GM19351 (cell line): ENCODE results near the gene LAMA3.
A peak's percentile ranks its signal among the peaks of the same experiment; 100 is the strongest.

ENCODE experiments used
- ATAC-seq: cut with Tn5 transposase; IDR thresholded peaks from one replicate; pipeline ENCODE4 v1.9.1; 2021; ENCODE audit warnings: mild to moderate bottlenecking, moderate library complexity; ENCODE audit not compliant: unreplicated experiment

The LAMA3 gene

DNA sequence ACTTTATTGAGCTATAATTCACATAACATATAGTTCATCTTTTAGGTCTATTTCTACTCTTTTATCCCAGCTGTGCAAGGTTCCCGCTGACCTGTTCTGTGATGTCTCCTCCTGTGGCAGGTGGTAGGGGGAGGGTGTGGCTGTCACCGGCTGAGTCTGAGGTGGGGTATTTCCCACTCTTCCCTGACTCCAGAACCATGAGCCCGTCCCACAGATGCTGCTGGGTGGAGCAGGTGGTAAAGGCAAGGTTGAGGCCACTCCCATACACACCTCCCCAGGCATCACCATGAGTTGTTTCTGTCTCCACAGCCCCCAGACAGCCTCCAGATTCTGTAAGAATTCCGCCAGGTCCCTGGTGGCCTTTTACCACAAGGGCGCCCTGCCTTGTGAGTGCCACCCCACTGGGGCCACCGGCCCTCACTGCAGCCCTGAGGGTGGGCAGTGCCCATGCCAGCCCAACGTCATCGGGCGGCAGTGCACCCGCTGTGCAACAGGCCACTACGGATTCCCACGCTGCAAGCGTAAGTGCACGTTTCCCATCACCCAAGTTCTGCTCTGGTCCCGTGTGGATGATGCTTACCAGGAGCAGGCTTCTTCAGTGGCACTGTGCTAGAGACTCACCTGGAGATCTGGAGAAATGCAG, 156.9 kb downstream of the LAMA3 start:
- no peak for ATAC-seq

GRCh38 chr18:23847321-23847986, 158.2 kb downstream of the LAMA3 start:
- no peak for ATAC-seq

DNA sequence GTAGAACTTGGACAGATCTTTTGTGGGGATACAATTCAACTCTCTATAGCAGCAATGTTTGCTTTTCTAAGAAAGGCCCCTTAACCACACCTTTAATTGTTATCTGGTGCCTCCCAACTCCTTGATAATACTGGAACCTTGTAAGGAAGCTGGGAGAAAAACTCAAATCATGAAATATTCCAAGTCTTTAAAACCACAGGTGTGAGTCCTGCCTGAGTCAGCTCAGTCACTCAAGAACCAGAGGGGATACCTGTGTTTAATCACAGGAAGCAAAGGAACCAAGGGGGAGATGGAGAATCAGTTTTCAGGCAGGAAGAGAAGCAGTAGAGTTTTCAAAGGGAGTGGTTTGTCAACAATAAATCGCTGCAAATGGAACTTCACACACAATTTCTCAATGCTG, 159.9 kb downstream of the LAMA3 start:
- no peak for ATAC-seq

DNA sequence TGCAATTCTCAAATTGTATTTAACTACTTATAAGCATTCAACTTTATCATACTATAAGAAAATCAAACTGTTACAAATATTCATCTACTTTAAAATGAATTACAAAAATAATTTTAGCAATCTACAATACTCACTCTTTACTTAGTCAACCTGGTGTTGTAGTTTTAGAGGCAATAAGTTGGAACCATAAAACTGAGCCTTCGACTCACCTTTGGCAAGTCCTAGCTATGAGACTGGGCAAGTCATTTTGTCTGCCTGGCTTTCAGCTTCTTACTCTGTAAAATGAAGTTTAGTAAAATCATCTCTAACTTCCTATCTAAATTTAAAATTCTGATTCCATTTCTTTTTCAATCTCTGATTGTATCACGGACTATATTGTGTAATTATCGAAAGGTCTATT, 161.0 kb downstream of the LAMA3 start:
- no peak for ATAC-seq

GRCh38 chr18:23851470-23852002, 162.3 kb downstream of the LAMA3 start:
- ATAC-seq = no peak

DNA sequence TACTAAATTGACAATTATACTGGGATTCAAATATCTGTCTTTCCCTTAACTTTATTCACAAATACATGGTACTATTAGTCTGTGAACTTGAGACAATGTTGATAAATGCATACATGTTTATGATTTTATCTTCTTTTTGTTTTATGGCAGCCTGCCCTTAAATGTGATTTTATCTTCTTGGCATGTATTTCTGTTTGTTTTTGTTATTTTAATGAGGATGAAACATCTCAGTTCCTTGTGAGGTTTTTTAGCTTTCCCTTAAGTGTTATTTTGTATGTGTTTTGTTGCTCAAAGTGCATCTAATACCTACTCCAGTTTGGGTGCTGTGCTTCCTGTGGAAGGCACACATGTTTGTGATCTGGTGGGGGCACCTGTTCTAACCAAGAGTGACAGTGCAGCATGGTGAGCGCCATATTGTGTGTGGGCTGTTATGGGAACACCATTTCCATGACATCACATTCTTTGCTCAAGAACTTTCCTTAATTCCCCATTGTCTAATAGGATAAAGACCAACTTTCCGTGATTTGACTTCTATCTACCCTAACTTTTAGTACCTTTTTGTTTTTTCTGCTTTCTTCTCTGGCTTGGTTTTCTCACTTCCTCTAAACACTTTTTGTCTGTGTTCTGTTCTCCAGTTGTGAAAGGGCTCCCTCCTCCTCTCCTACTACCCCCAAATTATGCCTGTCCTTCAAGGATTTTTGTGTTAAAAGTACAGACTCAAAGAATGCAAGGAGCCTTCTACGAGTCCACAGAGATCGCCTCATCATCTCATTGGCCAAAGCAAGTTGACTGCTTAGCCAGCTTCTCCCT, 163.2 kb downstream of the LAMA3 start:
- ATAC-seq = peak; percentile 65

GRCh38 chr18:23853448-23854195, 164.4 kb downstream of the LAMA3 start:
- ATAC-seq = no peak

GRCh38 chr18:23855721-23856120, 166.5 kb downstream of the LAMA3 start:
- no peak for ATAC-seq

- ATAC-seq = no peak
Measured at GRCh38 chr18:23856466-23857163, 167.4 kb downstream of the LAMA3 start.

GRCh38 chr18:23857164-23857552, 167.9 kb downstream of the LAMA3 start:
- no peak for ATAC-seq

DNA sequence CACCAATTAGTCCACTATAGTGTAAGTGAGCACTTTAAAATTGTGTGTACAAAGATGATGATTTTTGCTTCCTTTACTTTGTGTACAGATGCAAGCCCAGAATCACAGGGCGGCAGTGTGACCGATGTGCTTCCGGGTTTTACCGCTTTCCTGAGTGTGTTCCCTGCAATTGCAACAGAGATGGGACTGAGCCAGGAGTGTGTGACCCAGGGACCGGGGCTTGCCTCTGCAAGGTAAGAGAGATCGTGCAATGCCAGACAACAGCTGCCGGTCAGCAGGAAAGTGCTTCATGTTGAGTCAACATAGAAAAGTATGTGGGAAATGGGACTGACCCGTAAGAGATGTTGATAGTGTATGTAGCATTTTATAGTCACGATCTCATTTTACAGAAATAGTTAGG, 168.5 kb downstream of the LAMA3 start:
- no peak for ATAC-seq

DNA sequence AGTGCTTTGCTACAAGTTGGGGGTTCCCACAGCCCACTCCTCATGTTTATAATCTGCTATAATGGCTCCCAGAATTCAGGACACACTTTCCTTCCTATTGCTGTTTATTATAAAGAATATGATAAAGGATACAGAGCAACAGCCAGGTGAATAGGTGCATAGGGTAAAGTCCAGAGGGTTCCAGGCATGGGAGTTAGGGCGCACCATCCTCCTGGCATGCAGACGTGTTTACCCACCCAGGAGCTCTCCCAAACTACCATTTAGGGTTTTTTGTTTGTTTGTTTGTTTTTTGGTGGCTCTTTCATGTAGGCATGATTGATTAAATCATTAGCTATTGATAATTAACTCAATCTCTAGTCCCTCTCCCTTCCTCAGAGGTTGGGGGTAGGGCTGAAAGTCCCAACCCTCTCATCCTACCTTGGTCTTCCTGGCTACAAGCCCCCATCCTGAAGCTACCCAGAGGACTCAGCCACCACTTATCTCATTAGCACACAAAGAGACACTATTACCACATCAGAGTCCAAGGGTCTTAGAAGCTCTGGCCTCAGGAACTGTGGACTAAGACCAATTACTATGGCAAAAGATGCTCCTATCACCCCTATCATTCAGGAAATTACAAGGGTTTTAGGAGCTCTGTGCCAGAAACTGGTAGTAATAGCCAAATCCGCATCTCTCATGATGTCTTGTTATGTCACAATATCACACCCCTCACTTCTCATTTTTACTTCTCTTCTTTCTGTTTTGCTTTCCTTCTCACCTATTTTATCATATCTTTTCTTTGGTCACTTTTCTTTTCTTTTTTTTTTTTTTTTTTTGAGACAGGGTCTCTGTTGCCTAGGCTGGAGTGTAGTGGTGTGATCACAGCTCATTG, 170.4 kb downstream of the LAMA3 start:
- ATAC-seq = no peak

GRCh38 chr18:23861326-23861725, 172.1 kb downstream of the LAMA3 start:
- no peak for ATAC-seq

- ATAC-seq = no peak
Measured at GRCh38 chr18:23861805-23862470, 172.7 kb downstream of the LAMA3 start.

DNA sequence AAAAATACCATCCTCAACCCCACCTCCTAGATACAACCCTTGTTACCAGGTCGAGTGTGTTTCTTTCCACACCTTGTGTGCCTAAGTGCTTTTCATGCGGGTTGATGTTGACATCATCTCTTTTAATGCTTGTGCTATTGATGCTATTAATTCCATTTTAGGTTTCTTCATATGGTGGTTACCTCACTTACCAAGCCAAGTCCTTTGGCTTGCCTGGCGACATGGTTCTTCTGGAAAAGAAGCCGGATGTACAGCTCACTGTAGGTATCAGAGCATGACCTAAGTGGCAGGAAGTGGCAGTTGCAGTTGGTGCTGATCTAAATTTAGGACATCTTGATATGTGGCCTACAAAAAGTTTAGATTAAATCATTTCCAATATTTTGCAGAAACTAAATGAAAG, 175.4 kb downstream of the LAMA3 start:
- ATAC-seq = no peak

DNA sequence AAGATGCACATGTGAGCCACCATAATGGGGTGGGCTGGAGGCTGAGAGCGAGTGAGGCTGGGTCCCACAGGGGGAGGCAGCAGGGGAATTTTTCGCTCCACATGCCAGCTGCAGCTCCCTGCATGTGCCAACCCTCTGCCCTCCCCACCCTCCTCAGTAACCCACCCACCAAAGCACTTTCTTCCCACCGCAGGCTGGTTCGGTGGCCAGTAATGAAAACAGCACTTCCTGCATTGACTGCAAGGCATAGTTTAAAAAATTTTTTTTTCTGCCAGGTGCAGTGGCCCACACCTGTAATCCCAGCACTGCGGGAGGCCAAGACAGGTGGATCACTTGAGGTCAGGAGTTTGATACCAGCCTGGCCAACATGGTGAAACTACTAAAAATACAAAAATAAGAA, 177.8 kb downstream of the LAMA3 start:
- no peak for ATAC-seq

DNA sequence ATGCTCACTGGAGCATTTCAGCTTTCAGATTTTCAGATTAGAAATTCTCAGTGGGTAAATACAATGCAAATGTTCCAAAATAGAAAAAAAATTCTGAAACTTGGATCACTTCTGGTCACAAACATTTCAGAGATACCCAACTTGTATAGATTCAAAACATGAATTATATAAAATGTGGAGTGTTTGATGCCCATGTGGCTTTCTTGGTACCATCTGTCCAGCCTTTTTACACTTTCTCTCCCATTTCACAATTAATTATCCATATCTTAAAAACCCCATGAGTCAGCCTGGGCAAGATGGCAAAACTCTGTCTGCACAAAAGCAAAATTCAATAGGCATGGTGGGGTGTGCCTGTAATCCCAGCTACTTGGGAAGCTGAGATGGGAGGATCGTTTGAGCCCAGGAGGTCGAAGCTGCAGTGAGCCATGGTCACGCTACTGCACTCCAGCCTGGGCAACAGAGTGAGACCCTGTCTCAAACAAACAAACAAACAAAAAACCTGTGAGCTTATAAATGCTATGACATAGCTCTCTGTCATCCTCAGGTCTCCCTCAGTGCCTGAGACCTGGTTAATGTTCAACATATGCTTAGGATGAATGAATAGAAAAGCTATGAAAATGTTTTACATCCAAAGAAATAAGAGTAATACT, 179.0 kb downstream of the LAMA3 start:
- ATAC-seq = no peak

DNA sequence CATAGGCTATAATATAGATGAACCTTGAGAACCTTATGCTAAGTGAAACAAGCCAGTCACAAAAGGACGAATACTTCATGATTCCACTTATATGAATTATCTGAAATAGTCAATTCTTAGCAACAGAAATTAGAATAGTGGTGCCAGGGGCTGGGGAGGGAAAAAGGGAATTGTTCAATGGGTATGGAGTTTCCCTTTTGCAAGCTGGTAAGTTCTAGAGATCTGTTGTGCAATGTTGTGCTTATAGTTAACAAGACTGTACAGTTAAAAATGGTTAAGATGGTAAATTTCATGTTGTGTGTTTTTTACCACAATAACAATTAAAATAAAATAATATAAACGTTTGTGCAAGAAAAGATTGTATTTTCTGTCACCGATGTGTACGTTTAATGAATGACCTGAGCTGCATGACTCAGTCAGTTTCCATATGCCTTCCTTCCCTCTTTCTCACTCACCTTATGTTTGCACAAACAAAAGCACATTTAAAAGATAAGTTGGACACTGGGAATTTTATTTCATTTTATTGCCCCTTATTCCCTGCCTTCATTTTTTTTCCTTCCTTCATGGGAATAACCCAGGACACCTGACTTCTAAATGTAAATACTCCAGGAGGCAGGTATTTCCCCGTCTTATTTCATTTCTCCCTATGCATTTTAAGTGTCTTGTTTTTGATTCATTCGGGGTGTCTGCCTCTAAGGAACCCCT, 181.6 kb downstream of the LAMA3 start:
- no peak for ATAC-seq
